Colon (tissue), 2 donors: ENCODE results near the gene GRAMD1B.

Experiments
- FAIRE-seq: peaks from 2 replicates; lab custom pipeline; 2012; peaks lifted over from hg19 to GRCh38; lab: Jason Lieb, UNC
- donor health status: control.
- donor health status: control.

Gene GRAMD1B

DNA sequence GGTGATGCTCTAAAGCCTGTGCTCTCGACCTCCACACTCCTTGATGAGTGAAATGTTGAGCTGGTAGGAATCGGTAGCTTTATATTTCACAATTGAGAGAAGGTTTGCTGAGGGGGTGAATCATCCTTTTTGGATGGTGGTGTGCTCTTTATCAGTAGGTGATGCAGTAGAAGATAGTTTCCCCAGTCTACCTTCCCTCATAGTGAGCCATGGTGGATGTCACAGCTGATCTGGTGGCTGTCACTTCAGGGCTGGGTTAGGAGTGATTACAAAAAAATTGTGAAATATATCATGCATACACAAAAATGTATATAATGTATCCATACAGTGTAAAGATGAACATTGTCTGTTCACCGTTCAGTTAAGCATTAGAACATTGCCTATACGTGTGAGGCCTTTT lies 105.3 kb downstream of the GRAMD1B start:
- no peak for FAIRE-seq

DNA sequence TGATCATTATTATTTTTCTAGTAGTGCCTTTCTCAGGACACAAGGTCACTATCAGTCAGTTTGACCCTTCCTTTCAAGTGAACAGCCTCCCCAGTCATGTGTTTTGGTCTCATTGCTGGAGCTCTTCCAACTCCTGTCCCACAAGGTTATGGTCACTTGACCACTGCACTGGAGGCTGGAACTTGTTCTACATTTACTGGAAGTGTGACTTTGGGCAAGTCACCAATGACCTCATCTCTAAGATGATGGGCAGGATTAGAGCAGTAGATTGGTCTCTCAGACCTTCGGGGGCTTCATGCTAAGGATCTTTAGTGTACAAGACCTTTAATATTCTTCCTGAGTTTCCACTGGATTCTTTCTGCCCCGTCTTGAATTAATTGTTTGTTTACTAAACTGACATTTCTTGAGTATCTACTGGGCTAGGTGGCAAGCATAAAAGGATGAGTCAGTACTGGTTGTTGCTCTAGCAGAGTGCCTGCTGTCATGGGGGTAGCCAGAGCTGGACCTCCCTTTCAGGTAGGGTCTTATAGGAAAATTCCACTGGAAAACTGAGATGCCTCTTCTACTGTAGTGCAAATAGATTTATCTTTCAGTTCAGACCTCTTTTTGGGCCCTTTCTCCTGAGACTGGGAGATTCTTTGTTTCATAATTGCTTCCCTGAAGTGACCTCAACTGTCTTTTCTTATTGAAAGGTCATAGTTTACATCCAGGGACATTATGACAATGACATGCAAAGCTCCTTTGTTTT lies 106.8 kb downstream of the GRAMD1B start:
- FAIRE-seq, result no peak

DNA sequence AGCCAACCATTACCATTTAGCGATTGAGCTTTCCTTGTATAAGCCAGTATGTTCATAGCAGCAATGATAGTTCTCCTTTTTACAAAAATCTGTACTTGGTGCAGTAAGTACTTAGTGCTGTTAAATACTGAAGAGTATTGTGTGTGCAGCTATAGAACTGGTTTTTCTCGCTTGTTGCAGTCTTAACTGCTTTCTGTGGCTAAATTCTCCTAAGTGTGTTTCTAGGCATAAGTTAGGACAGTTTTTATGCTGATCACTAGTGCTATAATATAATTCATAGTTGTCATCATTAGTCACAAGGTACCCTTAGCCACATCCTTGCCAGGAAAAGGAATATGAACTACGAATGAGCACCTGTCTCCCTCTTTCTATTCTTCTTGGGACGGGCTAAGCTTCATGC lies 107.7 kb downstream of the GRAMD1B start:
- no peak for FAIRE-seq

DNA sequence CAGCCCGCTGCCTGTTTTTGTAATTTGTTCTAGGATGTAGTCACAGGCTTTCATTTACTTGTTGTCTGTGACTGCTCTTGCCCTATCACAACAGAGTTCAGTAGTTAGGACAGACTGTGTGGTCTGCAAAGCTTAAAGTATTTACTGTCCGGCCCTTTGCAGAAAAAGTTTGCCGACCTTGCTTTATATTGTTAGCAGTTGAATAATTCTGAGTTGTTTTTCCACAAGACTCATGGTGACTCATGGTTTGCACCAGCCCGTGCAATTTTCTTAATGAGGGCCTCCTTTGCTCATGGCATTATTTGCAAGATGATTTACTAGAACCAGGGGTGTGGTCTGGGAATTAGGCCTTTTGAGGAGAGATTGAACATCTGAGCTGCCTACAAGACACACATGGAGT lies 113.7 kb downstream of the GRAMD1B start:
- no peak for FAIRE-seq

DNA sequence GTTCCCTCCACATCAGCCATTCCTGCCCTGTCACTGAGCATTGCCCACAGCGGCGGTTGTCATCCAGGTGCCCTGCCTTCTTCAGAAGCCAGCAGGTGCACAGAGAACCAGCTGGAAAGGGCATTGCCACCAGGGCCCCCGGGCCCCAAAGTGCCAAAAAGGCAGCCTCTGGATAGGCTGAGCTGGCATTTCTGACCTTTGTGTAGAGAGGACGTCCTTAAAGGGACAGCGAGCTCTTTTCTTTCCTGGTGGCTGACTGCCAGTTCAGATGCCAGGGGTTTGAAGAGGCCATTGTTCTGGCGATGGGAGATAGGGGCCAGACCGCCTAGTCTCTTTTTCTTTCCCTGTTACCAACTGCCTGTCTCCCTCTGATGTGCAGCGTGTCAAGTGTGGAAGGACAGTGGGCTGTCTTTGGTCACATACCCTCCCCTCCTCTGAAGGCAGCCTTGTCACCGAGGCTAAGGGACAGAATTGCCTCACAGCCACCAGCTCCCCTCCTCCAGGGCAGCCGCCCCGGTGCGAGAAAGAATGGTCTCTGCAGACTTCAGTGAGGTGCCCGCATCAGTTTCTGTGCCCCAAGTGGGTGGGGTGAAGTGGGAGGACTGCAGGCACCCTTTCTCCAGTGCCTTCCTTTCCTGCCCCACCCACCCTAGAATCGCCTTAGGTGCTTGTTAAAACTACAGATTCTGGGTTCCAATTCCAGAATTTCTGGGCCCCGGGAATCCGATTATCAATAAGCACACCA lies 114.7 kb downstream of the GRAMD1B start:
- FAIRE-seq, result no peak

DNA sequence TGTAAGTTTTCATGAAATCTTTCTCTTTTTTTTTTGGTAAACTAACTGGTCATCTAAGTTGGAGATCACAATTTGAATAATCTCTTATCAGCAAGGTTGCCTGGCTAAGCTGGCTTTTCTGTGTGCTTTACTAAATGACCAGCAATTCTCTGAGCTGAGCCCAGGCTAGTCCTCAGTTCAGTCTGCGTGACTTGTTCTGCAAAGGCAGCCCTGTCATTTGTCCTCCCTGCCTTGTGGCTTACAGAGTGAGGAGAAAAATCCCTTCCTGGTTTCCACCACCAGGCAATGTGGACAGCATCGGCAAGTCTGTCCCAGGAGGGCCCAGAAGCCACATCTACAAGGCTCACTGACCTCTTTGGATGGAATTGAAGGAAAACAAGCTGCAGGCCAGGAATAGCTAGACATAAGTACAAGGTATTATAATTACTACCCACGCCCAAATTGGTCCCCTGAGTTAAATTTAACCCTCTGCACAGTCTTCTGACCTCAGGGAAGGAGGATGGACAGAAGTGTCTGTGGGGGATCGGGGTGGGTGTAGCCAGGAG lies 115.7 kb downstream of the GRAMD1B start:
- FAIRE-seq, result no peak

DNA sequence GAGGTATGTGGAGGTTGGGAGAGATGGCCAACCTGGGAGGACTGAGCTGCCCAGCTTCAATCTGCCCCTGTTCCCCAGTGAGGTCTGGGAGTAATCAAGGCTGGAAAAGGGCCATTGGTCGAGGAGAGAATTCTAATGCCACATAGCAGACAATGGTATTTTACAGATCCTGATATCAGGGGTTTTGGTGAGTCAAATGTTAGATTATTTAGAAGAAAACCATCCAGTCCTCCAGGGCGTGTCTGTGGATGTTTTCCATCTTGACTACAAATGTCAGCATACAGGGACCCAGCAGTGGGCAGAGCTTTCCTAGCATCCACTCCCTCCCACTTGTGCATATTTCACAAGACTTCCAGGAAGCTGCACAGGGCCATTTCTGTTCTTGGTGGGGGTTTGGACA lies 116.4 kb downstream of the GRAMD1B start:
- FAIRE-seq, result no peak

DNA sequence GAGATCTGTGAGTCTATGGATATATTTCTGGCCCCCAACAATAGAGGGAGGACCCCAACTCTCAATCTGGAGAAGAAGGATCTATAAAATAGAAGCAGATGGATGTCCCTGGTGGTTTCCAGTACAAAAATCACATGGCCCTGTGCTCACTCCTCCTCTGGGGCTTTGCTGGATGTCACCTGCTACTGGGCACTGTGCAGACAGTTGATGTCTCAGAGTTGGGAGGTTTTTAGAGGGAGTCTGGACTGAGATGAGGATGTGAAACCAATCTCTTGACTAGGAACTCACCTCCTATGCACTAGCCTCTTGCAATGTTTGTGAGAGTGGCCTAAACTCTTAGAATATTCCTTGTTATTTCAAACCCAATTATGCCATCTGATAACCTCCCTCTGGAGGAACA lies 117.1 kb downstream of the GRAMD1B start:
- no peak for FAIRE-seq

DNA sequence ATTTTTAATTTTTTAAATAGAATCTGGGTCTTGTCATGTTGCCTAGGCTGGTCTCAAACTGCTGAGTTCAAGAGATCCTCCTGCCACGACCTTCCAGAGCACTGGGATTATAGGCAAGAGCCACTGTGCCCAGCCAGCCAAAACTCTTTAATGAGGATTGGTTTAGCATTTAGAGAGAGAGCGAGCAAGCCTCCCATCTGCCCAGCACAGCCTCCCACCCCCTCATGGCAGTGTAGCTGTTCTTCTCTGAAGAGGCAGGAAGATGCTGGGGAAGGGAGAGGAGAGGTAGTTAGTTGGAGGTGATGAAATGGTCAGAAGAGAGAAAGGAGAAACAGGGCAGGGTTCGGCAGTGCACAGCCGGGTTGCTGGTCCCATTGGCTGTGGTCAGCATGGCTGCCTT lies 118.7 kb downstream of the GRAMD1B start:
- no peak for FAIRE-seq

DNA sequence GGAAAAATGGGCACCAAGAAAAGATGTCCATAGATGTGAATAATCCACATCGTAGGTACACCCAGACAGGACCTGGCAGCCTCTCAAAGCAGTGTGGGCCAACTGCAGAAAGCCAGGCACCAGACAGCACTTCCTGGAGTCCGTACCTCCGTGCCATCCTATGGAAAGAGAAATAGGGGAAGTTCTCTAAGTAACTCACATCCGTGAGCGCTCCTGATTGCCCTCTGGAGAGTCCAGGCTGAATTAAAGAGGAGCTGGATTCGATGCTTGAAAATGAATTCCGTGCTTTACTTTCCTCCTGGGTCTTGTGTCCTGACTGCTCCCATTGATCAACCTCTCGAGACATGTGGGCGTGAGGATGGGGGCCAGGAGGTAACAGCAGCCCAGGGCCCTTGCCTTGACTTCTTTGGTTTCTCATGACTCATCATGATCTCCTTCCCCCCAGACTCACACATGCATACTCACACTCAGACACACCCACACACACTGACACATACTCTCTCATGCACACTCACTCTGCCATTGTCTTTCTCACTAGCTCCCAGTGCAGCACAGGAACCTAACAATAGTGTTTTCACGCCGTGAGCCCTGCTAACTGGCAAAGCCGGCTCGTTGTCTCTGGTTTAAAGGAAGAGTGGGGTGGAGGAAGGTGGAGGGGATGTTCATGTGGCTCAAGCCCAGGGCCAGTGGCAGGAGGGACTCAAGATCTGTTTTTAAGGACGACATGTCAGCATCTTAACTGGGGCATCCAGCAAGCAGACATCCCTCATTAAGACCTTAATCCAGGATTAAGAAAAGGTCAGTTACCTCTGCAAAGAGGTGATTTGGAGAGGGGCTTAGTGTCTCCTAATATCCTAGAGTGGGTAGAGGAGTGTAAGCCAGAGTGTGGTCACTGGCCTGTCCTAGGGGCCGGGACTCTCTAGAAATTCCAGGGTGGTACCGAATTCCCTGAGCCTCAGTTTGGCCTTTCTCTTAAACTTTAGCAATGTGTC lies 120.2 kb downstream of the GRAMD1B start:
- FAIRE-seq, result no peak

DNA sequence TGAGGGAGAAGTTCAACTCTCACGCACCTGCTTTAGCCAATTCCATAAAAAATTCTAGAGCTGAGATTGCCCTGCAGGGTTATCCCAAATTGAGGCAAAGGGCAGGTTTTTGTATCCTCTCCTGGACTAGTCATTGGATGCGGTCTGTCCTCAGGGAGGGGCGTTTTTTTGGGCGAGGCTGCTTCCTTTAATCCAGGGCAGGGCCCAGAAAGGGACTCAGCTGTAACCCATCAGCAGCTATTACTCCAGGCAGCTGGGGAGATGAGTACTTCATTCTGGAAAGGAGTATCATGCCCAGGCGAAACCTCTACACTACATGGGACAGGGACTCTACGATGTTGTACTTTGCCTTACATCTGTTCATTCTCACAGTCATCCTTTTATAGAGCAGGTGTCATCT lies 121.0 kb downstream of the GRAMD1B start:
- FAIRE-seq, result no peak

DNA sequence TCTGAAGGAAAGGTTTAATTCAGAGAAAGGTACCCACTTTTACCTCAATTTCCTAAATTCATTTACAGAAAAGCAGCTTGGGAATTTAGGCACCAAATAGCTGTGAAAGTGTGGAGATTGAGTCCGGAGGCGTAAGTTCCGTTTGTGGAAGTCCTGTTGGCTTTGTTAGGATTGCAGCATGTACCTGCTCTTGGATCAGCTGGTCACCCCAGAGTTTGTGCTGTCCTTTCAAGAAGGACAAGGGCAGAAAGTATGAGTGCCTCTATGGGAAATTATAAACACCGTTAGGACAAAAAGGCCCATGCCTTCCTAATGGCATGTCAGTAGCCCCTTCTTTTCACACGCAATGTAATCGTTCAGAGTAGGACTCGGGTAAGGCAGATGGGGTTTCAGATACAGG lies 126.6 kb downstream of the GRAMD1B start:
- FAIRE-seq, result no peak

DNA sequence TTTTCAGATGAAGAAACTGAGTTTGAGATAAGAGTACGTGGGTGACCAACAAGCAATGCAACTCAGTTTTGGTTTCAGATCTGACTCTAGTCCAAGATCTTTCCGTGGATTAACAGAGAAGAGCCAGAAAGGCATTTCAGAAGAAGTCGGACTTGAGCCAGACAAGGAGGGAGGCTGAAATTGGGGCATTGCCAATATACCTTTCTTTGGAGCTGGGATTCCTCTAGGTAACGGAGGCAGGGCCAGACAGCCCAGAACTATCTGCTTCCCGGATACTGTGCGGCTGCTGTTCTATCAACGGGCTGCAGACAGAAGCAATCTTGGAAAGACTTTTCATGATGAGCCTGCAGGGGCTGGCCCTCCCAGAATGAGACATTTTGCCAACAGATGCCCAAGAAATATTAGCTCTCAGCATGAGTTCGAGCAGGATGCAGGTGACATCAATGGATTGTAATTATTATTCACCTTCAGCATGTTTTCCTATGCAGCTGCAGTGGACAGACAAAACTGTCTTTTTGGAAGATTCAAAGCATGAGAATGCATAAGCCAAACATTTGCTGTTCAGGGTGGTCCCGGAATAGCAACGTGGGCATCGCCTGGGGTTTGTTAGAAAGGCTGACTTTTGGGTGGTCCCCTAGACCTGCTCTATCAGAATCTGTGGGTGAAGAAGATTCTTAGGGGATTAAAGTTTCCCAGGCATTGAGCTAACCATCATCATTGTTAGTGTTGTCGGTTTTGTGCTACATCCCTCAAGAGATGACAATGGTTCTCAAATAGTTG lies 128.7 kb downstream of the GRAMD1B start:
- FAIRE-seq, result no peak

DNA sequence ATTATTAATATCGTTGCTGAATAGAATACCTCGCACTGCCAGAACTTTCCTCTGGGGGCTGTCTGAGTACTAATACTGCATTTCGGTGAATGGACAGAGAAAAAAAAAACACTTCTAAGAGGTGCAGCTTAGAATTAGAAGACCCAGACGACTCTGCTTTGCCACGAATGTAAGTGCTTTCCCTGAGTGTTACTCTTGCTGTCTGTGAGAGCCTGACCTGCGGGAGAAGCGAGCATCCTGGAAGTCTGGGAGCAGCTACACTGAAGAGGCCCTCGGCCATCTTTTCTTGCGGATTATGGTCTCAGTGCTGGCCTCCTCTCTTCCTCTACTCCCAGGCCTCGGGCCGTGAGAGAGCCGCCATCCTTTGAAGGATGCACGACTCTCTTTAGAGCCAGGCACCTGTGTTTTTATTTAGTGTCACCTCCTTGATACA lies 129.5 kb downstream of the GRAMD1B start:
- FAIRE-seq, result no peak

DNA sequence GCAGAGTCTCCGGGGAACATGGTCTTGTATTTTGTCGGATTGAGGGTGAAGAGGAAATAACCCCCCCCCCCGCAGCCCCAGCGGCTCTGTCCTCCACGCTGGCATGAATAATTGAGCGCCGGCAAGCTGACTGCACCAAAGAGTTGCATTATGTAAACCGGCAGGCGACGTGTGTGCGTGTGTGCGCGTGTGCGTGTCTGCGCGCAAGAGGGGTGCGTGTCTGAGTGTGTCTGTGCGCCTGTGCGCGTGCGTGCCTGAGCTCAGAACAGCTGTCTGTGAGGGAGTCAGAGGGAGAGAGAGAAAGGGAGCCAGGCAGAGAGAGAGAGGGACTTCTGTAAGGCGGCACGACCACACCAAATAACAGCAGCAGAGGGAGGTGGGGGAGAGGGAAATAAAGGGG lies 129.9 kb downstream of the GRAMD1B start:
- FAIRE-seq, result no peak

DNA sequence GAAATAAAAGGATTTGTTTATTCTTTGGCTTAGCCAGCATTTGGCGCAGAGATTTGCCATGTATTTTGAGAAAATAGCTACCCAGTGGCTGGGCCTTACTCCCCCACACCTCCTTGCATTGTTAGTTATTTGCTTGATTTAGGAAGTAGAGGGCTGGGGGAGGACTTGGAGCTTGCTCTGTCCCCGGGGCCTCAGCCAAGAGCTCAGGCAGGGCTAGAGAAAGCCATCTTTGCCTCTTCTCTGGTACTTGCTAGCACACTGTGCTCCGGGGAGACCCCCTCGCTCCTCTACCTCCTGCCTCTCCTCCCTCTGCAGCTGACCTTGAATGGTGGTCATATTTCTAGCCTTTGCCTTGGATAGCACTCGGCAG lies 131.3 kb downstream of the GRAMD1B start:
- no peak for FAIRE-seq

DNA sequence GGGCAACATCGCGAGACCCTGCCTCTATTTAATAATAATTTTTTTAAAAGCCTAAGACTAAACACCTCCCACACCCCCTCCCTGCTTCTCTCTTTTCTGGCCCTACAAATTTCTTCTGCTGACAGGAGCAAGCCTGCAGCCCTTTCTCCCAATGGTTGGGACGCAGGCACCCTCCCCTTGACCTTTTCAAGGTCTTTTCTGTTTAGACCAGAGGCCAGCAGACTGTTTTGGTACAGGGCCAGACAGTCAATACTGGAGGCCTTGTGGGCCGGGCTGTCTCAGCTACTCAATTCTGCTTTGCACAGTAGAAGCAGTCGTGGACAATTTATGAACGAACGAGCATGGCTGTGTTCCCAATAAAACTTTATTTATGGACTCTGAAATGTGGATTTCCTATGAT lies 132.1 kb downstream of the GRAMD1B start:
- FAIRE-seq, result no peak

DNA sequence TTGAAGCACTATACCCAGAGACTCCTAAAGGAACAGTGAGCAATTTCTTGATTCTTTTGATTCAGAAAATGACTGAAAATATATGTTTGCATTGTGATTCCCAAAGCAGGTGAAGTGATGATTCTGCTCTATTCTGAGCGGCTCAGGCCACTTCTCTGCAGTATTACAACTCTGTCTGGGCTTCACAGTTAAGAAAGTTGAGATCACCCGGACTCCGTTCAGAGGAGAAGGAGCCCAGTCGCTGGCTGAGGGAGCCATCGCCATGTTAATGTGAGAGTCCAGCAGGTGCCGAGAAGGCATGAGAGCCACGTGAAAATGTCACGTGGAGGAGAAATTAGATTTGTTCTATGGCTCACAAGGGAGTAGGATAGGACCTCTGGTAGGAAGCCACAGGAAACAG lies 132.8 kb downstream of the GRAMD1B start:
- no peak for FAIRE-seq

DNA sequence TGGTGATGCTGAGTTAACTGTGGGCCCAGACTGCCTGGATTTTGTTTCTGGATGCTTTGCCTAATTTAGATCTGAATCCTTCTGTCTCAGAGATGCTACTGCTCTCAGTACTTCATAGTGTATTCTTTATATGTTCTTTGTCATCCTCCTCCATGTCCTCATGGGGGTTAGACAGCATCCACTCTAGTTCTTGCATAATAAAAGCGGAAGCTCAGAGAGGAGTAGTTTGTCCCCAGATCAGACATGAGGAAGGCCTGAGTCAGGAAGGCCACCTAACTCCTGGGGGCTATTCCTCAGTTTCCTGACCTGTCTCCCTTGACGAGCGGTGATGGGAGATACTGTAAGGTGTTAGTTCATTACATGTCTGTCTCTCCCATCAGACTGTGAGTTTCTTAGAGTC lies 134.2 kb downstream of the GRAMD1B start:
- FAIRE-seq, result no peak

DNA sequence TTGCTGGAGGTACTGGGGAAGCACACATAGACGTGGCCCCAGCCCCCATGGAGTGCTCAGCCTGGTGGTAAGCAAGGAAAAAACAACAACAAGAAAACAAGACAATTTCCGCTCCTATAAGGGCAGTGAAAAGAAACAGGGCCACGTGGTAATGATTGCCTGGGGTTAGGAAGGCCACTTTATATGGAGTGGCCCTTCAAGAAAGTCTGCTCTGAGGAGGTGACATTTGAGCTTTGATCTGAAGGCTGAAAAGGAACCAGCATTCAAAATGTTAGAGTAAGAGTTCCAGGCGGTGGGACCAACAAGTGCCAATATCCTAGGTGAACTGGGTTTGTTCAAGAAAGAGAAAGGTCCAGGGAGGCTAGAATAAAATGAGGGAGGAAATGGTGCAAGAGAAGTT lies 136.8 kb downstream of the GRAMD1B start:
- no peak for FAIRE-seq

DNA sequence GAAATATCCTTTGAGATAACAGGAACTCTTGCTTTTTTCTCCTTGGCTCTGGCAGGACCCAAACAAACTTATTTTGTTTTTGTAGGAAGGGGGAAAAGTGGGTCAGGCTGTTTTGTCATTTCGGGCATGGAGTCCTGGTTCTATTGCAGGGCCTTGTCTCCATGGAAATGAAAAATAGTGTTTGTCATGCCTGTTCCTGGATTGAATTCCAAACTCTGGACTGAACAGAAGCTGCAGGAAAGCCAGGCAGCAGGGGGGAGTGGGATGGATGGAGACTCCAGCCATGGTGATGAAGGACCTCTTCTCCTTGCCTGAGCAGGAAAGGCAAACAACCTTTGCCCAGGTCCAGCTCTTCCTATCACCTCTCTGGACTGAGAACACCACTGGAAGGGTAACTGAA lies 137.4 kb downstream of the GRAMD1B start:
- FAIRE-seq, result no peak
